ENCODE measurements around the gene PLEKHG7.

PLEKHG7 gene

DNA sequence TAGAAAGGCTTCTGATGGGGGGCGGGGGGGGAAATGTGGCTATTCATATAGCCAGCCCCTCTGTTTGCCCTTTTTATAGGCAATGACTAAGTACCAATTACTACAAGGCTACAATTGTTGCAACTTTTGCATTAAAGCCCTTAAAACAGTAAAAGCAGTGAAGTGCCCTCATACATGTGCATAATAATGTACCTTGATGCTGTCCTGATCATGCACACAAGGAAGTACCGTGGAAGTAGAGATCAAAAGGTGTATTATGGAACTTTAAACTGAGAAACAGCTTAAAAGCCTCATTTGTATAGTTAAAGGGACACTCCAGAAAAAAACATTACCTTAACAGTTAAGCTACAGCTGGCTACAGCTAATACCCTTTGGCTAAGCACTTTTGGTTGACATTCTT lies 111.8 kb downstream of the PLEKHG7 start:
- DNase-seq: no peak

DNA sequence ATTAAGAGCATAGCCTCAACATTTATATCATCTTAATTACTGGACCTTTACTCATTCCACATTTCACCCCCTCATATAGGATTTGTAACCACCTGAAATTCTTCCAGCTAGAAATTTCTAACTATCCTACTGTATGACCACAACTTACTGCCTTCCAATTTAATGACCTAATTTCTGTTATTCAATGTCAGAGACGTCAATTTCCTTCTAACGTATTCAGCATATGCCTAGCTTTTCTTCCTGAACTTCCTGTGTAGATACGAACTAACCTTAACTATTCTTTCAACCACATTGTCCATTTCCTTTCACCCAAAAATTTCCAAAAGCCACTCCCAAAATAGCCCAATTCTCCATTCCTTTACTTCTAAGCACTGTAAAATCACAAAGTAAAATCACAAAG lies 118.4 kb downstream of the PLEKHG7 start:
- no peak for DNase-seq
